ENCODE results near the gene TM7SF2. TPM values are rescaled to one million over a fixed set of nuclear protein-coding genes. Genes with fewer than 3 reads are reported as not detected.

TM7SF2 gene
- total RNA-seq, 1 experiment from 2014 or later: 63.8 TPM

- TF ChIP-seq, protein P1, sequence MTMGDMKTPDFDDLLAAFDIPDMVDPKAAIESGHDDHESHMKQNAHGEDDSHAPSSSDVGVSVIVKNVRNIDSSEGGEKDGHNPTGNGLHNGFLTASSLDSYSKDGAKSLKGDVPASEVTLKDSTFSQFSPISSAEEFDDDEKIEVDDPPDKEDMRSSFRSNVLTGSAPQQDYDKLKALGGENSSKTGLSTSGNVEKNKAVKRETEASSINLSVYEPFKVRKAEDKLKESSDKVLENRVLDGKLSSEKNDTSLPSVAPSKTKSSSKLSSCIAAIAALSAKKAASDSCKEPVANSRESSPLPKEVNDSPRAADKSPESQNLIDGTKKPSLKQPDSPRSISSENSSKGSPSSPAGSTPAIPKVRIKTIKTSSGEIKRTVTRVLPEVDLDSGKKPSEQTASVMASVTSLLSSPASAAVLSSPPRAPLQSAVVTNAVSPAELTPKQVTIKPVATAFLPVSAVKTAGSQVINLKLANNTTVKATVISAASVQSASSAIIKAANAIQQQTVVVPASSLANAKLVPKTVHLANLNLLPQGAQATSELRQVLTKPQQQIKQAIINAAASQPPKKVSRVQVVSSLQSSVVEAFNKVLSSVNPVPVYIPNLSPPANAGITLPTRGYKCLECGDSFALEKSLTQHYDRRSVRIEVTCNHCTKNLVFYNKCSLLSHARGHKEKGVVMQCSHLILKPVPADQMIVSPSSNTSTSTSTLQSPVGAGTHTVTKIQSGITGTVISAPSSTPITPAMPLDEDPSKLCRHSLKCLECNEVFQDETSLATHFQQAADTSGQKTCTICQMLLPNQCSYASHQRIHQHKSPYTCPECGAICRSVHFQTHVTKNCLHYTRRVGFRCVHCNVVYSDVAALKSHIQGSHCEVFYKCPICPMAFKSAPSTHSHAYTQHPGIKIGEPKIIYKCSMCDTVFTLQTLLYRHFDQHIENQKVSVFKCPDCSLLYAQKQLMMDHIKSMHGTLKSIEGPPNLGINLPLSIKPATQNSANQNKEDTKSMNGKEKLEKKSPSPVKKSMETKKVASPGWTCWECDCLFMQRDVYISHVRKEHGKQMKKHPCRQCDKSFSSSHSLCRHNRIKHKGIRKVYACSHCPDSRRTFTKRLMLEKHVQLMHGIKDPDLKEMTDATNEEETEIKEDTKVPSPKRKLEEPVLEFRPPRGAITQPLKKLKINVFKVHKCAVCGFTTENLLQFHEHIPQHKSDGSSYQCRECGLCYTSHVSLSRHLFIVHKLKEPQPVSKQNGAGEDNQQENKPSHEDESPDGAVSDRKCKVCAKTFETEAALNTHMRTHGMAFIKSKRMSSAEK (CRISPR knock-in tag; IDR thresholded peaks at IDR 0.05; ENCODE audit: borderline replicate concordance): no peak
- no peak for TF ChIP-seq ZNF138 (CRISPR knock-in tag; conservative IDR thresholded peaks at IDR 0.05)
- 0 out of 2 replicates have a peak, but pooled peaks have one; percentile 31 for TF ChIP-seq ATF3 (CRISPR knock-in tag; conservative IDR thresholded peaks at IDR 0.05)
- 0 out of 2 replicates have a peak, but pooled peaks have one; percentile 16 for TF ChIP-seq PRDM15 (CRISPR knock-in tag; IDR thresholded peaks at IDR 0.05)
- no peak for TF ChIP-seq EMX1 (CRISPR knock-in tag; IDR thresholded peaks at IDR 0.05)
- no peak for TF ChIP-seq ATF1 (CRISPR knock-in tag; IDR thresholded peaks at IDR 0.05)
- no peak for TF ChIP-seq ZNF423 (CRISPR knock-in tag; IDR thresholded peaks at IDR 0.05)
- TF ChIP-seq, protein P2, sequence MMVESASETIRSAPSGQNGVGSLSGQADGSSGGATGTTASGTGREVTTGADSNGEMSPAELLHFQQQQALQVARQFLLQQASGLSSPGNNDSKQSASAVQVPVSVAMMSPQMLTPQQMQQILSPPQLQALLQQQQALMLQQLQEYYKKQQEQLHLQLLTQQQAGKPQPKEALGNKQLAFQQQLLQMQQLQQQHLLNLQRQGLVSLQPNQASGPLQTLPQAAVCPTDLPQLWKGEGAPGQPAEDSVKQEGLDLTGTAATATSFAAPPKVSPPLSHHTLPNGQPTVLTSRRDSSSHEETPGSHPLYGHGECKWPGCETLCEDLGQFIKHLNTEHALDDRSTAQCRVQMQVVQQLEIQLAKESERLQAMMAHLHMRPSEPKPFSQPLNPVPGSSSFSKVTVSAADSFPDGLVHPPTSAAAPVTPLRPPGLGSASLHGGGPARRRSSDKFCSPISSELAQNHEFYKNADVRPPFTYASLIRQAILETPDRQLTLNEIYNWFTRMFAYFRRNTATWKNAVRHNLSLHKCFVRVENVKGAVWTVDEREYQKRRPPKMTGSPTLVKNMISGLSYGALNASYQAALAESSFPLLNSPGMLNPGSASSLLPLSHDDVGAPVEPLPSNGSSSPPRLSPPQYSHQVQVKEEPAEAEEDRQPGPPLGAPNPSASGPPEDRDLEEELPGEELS (CRISPR knock-in tag; IDR thresholded peaks at IDR 0.05): no peak
- TF ChIP-seq NR2C2 (CRISPR knock-in tag; IDR thresholded peaks at IDR 0.05): 0 out of 2 replicates have a peak, but pooled peaks have one; percentile 10
- TF ChIP-seq SP1 (CRISPR knock-in tag; conservative IDR thresholded peaks at IDR 0.05): no peak
- no peak for TF ChIP-seq NFYB (CRISPR knock-in tag; conservative IDR thresholded peaks at IDR 0.05; ENCODE audit: low read depth)
Measured at GRCh38 chr11:65121447-65121864, 9.8 kb downstream of the TM7SF2 start (continued).

GRCh38 chr11:65121865-65122696 is 10.4 kb downstream of the TM7SF2 start, which contains the start of the genes FAU and MRPL49:
Gene FAU (minus strand): TSS chr11:65122134. CDS start chr11:65121813, 321 bp downstream.
Gene MRPL49 (plus strand): TSS chr11:65122321. CDS start chr11:65122347, 26 bp downstream.
- Mint-ChIP-seq H3K27ac (peak within 1 kb of the TSS; percentile 100), H3K4me3 (peak within 1 kb of the TSS; percentile 99), H3K27me3 (ENCODE audit: low read depth) (no peaks in the 10 kb centered on the region), H3K4me1 (peaks cover 17% of the 10 kb centered on the region), H3K9me3 (no peaks in the 10 kb centered on the region), H3K36me3 (peaks cover 56% of the 10 kb centered on the region)
- ATAC-seq (peak; percentile 86), DNase-seq (ENCODE audit: low spot score) (peak; percentile 99)
- ChIA-PET POLR2A (interaction anchor here (0.5 to 2.4 kb wide), 11 partner anchors 10 to 380 kb away, joined by 3 to 19 read pairs (median 3); partner anchors contain the start of genes ARL2, CAPN1, SAC3D1 and SYVN1), CTCF (interaction anchor here (0.6 to 5.7 kb wide), 14 partner anchors 8 to 334 kb away, joined by 3 to 56 read pairs (median 4); partner anchors contain the start of genes ARL2, BATF2, CAPN1 and CDC42EP2)
- TF ChIP-seq, protein P3, sequence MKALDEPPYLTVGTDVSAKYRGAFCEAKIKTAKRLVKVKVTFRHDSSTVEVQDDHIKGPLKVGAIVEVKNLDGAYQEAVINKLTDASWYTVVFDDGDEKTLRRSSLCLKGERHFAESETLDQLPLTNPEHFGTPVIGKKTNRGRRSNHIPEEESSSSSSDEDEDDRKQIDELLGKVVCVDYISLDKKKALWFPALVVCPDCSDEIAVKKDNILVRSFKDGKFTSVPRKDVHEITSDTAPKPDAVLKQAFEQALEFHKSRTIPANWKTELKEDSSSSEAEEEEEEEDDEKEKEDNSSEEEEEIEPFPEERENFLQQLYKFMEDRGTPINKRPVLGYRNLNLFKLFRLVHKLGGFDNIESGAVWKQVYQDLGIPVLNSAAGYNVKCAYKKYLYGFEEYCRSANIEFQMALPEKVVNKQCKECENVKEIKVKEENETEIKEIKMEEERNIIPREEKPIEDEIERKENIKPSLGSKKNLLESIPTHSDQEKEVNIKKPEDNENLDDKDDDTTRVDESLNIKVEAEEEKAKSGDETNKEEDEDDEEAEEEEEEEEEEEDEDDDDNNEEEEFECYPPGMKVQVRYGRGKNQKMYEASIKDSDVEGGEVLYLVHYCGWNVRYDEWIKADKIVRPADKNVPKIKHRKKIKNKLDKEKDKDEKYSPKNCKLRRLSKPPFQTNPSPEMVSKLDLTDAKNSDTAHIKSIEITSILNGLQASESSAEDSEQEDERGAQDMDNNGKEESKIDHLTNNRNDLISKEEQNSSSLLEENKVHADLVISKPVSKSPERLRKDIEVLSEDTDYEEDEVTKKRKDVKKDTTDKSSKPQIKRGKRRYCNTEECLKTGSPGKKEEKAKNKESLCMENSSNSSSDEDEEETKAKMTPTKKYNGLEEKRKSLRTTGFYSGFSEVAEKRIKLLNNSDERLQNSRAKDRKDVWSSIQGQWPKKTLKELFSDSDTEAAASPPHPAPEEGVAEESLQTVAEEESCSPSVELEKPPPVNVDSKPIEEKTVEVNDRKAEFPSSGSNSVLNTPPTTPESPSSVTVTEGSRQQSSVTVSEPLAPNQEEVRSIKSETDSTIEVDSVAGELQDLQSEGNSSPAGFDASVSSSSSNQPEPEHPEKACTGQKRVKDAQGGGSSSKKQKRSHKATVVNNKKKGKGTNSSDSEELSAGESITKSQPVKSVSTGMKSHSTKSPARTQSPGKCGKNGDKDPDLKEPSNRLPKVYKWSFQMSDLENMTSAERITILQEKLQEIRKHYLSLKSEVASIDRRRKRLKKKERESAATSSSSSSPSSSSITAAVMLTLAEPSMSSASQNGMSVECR (CRISPR knock-in tag; IDR thresholded peaks at IDR 0.05; ENCODE audit: borderline replicate concordance): 0 out of 2 replicates have a peak, but pooled peaks have one; percentile 27
- peak; percentile 61; the same call in 1 of the 2 replicates for TF ChIP-seq ATF1 (CRISPR knock-in tag; IDR thresholded peaks at IDR 0.05)
- no peak for TF ChIP-seq USF2 (CRISPR knock-in tag; IDR thresholded peaks at IDR 0.05)
- TF ChIP-seq SP1 (CRISPR knock-in tag; conservative IDR thresholded peaks at IDR 0.05): peak; percentile 99
- TF ChIP-seq ZNF232 (CRISPR knock-in tag; IDR thresholded peaks at IDR 0.05): peak; percentile 66
- no peak for TF ChIP-seq JAZF1 (CRISPR knock-in tag; IDR thresholded peaks at IDR 0.05)
